ENCODE measurements around the gene C2orf81.
"Not testable (repeated sequence)": the region's sequence is repeated elsewhere in the genome, so short reads cannot be mapped to it uniquely, and the experiment has no call there.

The C2orf81 gene

DNA sequence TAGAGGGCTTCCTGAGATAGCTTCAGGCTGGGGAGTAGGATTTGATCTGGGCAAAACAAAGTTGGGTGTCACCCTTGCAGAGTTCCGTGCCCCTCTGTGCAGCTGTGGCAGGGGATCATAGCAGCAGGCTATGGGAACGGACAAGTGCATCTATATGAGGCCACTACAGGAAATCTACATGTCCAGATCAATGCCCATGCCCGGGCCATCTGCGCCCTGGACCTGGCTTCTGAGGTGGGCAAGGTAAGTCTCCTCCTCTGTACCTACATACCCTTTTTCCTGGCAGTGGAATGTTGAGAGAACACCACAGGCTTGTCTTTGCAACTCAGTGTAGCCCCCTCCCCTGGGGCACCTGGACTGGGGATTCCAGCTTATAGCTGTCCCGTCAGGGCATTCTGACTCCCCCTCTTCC lies 3.6 kb upstream of the C2orf81 start:
- no peak for DNase-seq (ENCODE audit: insufficient read length, low spot score)
- FAIRE-seq = no peak

DNA sequence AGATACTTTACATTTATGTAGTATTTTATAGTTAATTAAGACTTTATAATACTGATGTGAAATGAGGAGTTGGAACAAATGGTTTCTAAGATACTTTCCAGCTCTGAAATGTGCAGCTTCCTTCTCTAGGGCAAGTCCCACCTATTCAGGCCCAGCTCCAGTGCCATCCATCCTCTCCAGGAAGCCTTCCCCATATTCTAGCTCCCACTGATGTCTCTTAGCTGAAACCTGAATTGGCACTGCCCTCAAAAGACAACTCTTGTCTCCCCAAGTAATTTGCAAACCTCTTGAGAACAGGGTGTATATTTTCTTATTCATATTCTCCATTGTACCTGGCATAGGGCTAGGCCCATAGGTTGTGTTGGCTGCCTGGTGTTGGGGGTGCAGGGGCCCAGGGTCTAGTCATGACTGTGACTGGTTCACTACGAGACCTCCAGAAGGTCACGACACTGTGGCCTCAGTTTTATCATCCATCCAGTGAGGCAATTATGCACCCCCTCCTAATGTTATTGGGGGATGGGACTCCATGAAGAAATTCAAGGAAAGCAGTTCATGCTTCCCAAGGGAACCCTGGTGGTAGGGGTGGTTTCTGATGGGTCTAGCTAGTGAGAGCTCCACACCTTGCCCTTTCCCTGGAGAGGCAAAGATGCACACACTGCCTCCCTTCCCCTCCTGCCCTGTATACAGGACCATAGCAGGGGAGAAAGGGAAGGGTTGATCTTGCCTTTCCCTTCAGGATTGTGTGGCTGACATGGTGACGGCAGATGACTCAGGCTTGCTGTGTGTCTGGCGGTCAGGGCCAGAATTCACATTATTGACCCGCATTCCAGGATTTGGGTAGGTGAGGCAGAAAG lies 2.9 kb upstream of the C2orf81 start:
- FAIRE-seq = no peak

DNA sequence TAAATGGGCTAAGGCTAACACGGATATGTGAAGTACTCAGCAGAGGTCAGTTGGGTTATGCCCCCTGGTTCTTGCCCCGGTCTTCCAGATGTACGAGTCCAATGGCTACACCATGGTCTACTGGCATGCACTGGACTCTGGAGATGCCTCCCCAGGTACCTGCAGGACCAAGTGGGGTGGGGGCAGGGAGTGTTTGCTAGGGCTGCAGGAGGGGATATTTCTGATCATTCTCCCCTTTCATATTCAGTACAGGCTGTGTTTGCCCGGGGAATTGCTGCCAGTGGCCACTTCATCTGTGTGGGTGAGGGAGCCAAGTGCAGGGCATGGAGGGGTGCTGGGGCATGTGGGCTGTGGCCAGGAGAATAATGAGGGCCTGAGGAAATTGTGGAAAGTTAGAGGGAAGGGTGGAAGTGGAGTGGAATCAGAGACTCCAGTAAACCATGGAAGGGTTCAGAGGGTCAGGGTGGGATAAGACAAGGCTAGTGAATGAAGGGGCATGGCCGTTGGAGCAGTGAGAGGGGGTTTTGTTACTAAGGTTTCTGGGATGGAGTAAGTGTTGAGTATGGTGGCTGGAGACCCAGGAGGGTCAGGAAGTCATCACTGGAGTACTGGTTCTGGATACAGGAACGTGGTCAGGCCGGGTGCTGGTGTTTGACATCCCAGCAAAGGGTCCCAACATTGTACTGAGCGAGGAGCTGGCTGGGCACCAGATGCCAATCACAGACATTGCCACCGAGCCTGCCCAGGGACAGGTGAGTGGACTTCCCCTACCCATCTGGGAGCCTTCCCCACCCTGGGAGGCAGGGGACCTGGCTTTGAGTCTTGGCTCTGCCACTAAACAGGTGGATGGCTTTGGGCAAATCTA lies 2.0 kb upstream of the C2orf81 start:
- FAIRE-seq (no peak), DNase-seq (ENCODE audit: insufficient read length, low spot score) (no peak)

More for the DNA sequence above, 2.9 kb upstream of the C2orf81 start:
- no peak for DNase-seq (ENCODE audit: insufficient read length, low spot score)

- not testable (repeated sequence) for FAIRE-seq; DNase-seq (ENCODE audit: insufficient read length, low spot score)
These were observed 846 bp downstream of the C2orf81 start for GRCh38 chr2:74420443-74421103.

DNA sequence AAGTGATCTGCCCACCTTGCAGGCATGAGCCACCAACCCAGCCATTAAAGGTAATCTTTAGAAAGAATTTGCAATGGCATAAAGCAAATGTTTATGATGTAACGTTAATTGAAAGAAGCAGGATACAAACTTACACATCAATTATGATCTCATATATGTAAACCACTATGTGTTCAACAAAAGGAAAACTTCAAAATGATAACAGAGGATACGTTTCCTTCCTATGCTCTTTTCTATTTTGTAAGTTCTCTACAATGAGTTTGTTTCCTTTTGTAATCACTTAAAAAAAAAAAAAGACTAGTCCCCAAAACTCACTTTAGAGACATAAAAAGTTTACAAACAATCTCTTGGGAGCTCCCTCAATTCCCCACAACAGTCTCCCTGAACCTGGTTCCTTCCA lies 1.4 kb downstream of the C2orf81 start:
- DNase-seq (ENCODE audit: insufficient read length, low spot score) (no peak), FAIRE-seq (no peak)

- no peak for FAIRE-seq
- DNase-seq (ENCODE audit: insufficient read length, low spot score) = no peak
These were observed 2.1 kb downstream of the C2orf81 start for GRCh38 chr2:74419345-74419744.

- no peak for FAIRE-seq
- DNase-seq (ENCODE audit: insufficient read length, low spot score) = no peak
These were observed 3.1 kb downstream of the C2orf81 start for GRCh38 chr2:74418312-74418711.

GRCh38 chr2:74417763-74418162 lies 3.7 kb downstream of the C2orf81 start:
- no peak for FAIRE-seq

DNA sequence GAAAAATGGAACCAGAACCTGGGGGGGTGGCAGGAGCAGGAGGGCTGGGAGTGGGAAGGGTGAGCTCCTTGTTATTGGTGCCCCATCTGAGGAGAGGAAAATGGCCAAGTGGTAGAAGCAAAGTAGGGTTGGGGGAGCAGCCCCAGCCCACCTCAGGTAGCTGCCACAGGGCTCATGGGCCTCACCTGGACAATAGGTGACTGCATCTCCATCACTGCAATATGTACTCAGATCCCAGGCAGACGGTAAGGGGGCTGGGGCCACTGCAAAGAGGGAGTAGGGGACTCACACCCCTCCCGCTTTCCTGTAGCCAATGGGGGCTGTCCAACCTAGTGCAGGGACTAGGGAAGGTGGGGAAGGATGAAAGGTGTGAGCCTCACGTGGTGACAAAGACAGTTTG lies 4.2 kb downstream of the C2orf81 start:
- FAIRE-seq (no peak), DNase-seq (ENCODE audit: insufficient read length, low spot score) (no peak)

More at GRCh38 chr2:74417763-74418162, 3.7 kb downstream of the C2orf81 start:
- DNase-seq (ENCODE audit: insufficient read length, low spot score) = no peak

DNA sequence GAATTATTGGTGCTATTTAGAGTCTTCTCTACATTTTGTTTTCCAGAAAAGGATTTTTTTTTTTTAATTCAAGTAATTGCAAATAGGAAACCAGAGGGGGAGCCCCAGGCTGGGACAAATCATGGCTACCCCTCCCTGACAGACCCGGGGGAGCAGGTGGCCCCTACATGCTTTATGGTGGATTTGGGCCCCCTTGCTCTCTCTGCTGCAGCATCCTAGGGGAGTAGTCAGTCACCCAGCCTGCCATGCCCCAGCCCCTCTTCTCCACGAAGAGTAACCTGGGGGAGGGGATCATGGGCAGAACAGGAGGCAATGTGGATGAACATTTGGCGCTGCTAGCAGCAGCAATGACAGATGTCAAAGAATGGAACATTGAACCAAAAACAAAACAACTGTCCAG lies 4.6 kb downstream of the C2orf81 start:
- FAIRE-seq (no peak), DNase-seq (ENCODE audit: insufficient read length, low spot score) (no peak)

- FAIRE-seq (no peak), DNase-seq (ENCODE audit: insufficient read length, low spot score) (no peak)
These were observed 5.5 kb downstream of the C2orf81 start for GRCh38 chr2:74415762-74416395.

- FAIRE-seq = no peak
- DNase-seq (ENCODE audit: insufficient read length, low spot score) = no peak
These were observed 6.3 kb downstream of the C2orf81 start for GRCh38 chr2:74414881-74415761.

DNA sequence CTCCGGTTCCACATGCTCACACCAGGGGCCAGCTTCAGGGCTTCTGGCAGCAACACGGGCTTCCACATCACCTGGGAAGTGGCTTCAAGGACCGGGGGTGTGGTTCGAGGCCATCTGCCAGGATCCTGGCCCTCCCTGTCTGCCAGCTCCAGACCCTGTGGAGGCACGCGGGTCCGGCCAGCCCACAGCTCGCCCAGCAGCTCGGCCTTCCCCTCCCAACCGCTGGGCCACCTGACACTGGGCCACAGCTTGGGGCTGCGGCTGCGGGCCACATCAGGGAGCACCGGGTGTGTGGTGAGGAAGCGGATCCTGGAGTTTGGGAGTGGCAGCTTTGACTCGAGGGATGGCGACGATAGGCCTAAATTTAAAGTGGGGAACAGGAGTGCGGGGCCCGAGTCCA lies 7.0 kb downstream of the C2orf81 start:
- no peak for FAIRE-seq

DNA sequence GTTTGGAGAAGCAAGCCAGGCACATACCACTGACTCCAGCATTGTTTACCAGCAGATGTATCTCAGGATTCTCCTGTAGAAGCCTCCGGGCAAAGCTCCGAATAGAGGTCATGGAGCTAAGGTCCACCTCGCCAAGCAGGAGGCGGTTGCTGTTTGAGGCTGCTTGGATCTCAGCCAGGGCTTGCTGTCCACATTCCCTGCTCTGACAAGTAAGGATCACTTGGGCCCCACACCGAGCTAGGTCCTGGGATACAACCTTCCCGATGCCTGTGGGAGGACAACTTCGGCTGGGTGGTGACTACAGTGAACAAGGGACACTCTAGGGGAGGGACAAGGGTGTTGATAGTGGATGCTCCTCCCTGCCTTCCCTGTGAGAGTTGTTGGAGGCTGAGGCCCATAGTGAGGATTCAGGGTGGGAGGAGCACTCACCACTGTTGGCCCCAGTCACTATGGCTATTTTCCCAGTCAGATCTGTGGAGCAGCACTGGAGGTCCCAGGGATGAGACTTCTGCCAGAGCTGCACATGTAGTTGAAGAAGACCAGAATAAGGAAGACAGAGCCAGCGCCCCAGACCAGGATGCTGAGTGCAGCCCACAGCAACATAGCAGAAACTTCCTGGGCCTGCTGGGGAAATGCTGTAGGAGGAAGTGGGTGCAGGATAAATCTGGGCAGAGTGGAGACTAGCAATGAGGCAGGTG lies 8.3 kb downstream of the C2orf81 start:
- no peak for DNase-seq (ENCODE audit: insufficient read length, low spot score)
- FAIRE-seq = no peak

More for the DNA sequence above, 7.0 kb downstream of the C2orf81 start:
- DNase-seq (ENCODE audit: insufficient read length, low spot score) = no peak

GRCh38 chr2:74407682-74408081 lies 13.7 kb downstream of the C2orf81 start:
- DNase-seq (ENCODE audit: insufficient read length, low spot score) (no peak), FAIRE-seq (no peak)

GRCh38 chr2:74406035-74406434 lies 15.4 kb downstream of the C2orf81 start:
- FAIRE-seq = no peak
- no peak for DNase-seq (ENCODE audit: insufficient read length, low spot score)

DNA sequence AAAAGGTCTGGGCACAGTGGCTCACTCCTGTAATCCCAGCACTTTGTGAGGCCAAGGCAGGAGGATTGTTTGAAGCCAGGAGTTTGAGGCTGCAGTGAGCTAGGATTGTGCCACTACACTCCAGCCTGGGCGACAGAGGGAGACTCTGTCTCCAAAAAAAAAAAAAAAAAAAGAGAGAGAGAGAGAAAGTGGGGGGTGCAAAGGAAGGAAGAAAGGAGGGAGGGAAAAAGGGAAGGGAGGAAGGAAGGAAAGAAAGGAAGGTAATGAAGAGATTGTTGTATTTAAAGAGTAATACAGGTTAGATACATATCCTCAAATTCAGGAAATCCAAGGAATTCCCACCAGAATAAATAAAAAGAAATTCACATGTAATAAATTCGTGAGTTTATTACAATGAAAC lies 19.5 kb downstream of the C2orf81 start:
- FAIRE-seq (no peak), DNase-seq (ENCODE audit: insufficient read length, low spot score) (no peak)

GRCh38 chr2:74399785-74400184 lies 21.6 kb downstream of the C2orf81 start:
- peak; percentile 38 for DNase-seq (ENCODE audit: insufficient read length, low spot score)
- FAIRE-seq = no peak

DNA sequence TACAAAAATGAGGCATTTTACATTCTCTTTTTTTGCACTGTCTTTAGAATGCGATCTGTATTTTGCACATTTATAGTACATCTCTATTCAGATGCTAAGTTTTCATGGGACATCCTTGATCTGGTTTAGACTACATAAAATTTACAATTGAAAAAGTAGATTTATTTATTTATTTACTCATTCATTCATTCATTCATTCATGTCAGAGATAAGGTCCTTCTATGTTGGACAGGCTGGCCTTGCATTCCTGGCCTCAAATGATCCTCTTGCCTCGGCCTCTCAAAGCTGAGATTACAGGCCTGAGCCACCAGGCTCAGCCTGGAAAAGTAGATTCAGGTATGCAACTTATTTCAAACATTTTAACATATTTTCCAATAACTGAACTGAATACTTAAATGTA lies 25.3 kb downstream of the C2orf81 start:
- no peak for FAIRE-seq

More for the DNA sequence above, 25.3 kb downstream of the C2orf81 start:
- no peak for DNase-seq (ENCODE audit: insufficient read length, low spot score)
